Activated B cell treated with CpG ODN at 0.5 μM for 24 hours (primary cell): Measurements from ENCODE around the gene DHODH. TPM values are rescaled to one million over a fixed set of nuclear protein-coding genes. Genes with fewer than 3 reads are reported as not detected.

Experiments
- ATAC-seq: fragments of 200-7000 bp; cut with Tn5 transposase; one replicate; pipeline ENCODE4 v1.10.0; 2021; ENCODE audit warnings: low read depth, mild to moderate bottlenecking, moderate library complexity
- CTCF ChIA-PET: fragments of 350-600 bp; sonication (Branson Sonifier 250); formaldehyde crosslinking; loops from one replicate; lab custom pipeline; 2021; ENCODE audit warnings: antibody characterized with exemption; lab: Charles Lee
- POLR2A ChIA-PET: fragments of 350-600 bp; sonication (Branson Sonifier 250); formaldehyde crosslinking; loops from one replicate; lab custom pipeline; 2021; ENCODE audit warnings: antibody characterized with exemption; lab: Charles Lee
- DNase-seq: peaks from one replicate; pipeline ENCODE4 v3.0.0; 2022
- H3K27ac Mint-ChIP-seq: one replicate; pipeline ENCODE4 v1.8.0; 2020; ENCODE audit warnings: mixed read lengths
- H3K27me3 Mint-ChIP-seq: one replicate; pipeline ENCODE4 v1.8.0; 2021; ENCODE audit warnings: mixed read lengths
- H3K36me3 Mint-ChIP-seq: one replicate; pipeline ENCODE4 v1.8.0; 2021; ENCODE audit warnings: low read depth, mixed read lengths
- H3K4me1 Mint-ChIP-seq: one replicate; pipeline ENCODE4 v1.8.0; 2021; ENCODE audit warnings: mixed read lengths
- H3K4me3 Mint-ChIP-seq: one replicate; pipeline ENCODE4 v1.8.0; 2020; ENCODE audit warnings: mild to moderate bottlenecking, mixed read lengths
- H3K9me3 Mint-ChIP-seq: one replicate; pipeline ENCODE4 v1.8.0; 2020; ENCODE audit warnings: mixed read lengths
- CTCF ChIP-seq: fragments of 200-600 bp; IDR thresholded peaks from one replicate; pipeline ENCODE4 v1.8.0; 2022; ENCODE audit warnings: antibody characterized with exemption, mild to moderate bottlenecking
- intact Hi-C: fragments of 100-400 bp; cut with micrococcal nuclease; formaldehyde crosslinking; loops from one replicate; pipeline ENCODE4 v1.15.1; 2024
- total RNA-seq: library from RNA; stranded (reverse); gene quantifications from 2 replicates; pipeline ENCODE4 v1.2.3, GENCODE V29; 2022

Gene DHODH
- total RNA-seq, 1 donor from 2014 or later: 12.0 TPM

- ATAC-seq (no peak), DNase-seq (no peak)
- no peak overlapping the region for H3K27ac Mint-ChIP-seq
- ChIA-PET CTCF (no interaction called here), POLR2A (no interaction called here)
- no peaks in the 10 kb centered on the region for H3K9me3 Mint-ChIP-seq
- TF ChIP-seq CTCF: no peak
- H3K4me1 Mint-ChIP-seq: no peaks in the 10 kb centered on the region
- intact Hi-C loops: no loop called here
- H3K36me3 Mint-ChIP-seq: peaks cover 40% of the 10 kb centered on the region
- no peaks in the 10 kb centered on the region for H3K27me3 Mint-ChIP-seq
- H3K4me3 Mint-ChIP-seq: no peak overlapping the region
Observed at GRCh38 chr16:72027669-72028378, 19.3 kb downstream of the DHODH start.

- ATAC-seq: no peak
- H3K27ac Mint-ChIP-seq: no peak overlapping the region
- no peaks in the 10 kb centered on the region for H3K27me3 Mint-ChIP-seq
- ChIA-PET POLR2A (no interaction called here), CTCF (no interaction called here)
- no peak for DNase-seq
- peaks cover 28% of the 10 kb centered on the region for H3K36me3 Mint-ChIP-seq
- no peaks in the 10 kb centered on the region for H3K4me1 Mint-ChIP-seq
- intact Hi-C loops: no loop called here
- H3K9me3 Mint-ChIP-seq: no peaks in the 10 kb centered on the region
- no peak overlapping the region for H3K4me3 Mint-ChIP-seq
- no peak for TF ChIP-seq CTCF
Observed at GRCh38 chr16:72029567-72030271, 21.2 kb downstream of the DHODH start.

- intact Hi-C loops: no loop called here
- peaks cover 13% of the 10 kb centered on the region for H3K36me3 Mint-ChIP-seq
- DNase-seq (no peak), ATAC-seq (no peak)
- H3K27me3 Mint-ChIP-seq: no peaks in the 10 kb centered on the region
- H3K4me1 Mint-ChIP-seq: no peaks in the 10 kb centered on the region
- no peak for TF ChIP-seq CTCF
- ChIA-PET CTCF (no interaction called here), POLR2A (no interaction called here)
- H3K27ac Mint-ChIP-seq: no peak overlapping the region
- no peak overlapping the region for H3K4me3 Mint-ChIP-seq
- no peaks in the 10 kb centered on the region for H3K9me3 Mint-ChIP-seq
Observed at GRCh38 chr16:72033437-72033836, 24.9 kb downstream of the DHODH start.

GRCh38 chr16:72036098-72036497 is 27.6 kb downstream of the DHODH start:
- Mint-ChIP-seq H3K36me3 (peaks cover 15% of the 10 kb centered on the region), H3K27ac (no peak overlapping the region), H3K9me3 (no peaks in the 10 kb centered on the region), H3K4me3 (no peak overlapping the region), H3K4me1 (no peaks in the 10 kb centered on the region), H3K27me3 (no peaks in the 10 kb centered on the region)
- ATAC-seq (no peak), DNase-seq (no peak)
- ChIA-PET CTCF (no interaction called here), POLR2A (no interaction called here)
- TF ChIP-seq CTCF: no peak
- intact Hi-C loops: no loop called here

- Mint-ChIP-seq H3K4me3 (no peak overlapping the region), H3K9me3 (peaks cover 3% of the 10 kb centered on the region), H3K36me3 (peaks cover 25% of the 10 kb centered on the region), H3K4me1 (no peaks in the 10 kb centered on the region), H3K27ac (no peak overlapping the region), H3K27me3 (no peaks in the 10 kb centered on the region)
- no peak for ATAC-seq
- TF ChIP-seq CTCF: no peak
- no peak for DNase-seq
- intact Hi-C loops: no loop called here
- ChIA-PET CTCF (no interaction called here), POLR2A (no interaction called here)
Observed at GRCh38 chr16:72042157-72042660, 33.7 kb downstream of the DHODH start.
